ELR (cell line): ENCODE measurements around the gene RAB19.
"Not testable (repeated sequence)": the region's sequence is repeated elsewhere in the genome, so short reads cannot be mapped to it uniquely, and the experiment has no call there.

Experiments used
- DNase-seq: peaks from one replicate; pipeline ENCODE4 v3.0.0-alpha.2; 2015; ENCODE audit warnings: low read depth

Gene RAB19

DNA sequence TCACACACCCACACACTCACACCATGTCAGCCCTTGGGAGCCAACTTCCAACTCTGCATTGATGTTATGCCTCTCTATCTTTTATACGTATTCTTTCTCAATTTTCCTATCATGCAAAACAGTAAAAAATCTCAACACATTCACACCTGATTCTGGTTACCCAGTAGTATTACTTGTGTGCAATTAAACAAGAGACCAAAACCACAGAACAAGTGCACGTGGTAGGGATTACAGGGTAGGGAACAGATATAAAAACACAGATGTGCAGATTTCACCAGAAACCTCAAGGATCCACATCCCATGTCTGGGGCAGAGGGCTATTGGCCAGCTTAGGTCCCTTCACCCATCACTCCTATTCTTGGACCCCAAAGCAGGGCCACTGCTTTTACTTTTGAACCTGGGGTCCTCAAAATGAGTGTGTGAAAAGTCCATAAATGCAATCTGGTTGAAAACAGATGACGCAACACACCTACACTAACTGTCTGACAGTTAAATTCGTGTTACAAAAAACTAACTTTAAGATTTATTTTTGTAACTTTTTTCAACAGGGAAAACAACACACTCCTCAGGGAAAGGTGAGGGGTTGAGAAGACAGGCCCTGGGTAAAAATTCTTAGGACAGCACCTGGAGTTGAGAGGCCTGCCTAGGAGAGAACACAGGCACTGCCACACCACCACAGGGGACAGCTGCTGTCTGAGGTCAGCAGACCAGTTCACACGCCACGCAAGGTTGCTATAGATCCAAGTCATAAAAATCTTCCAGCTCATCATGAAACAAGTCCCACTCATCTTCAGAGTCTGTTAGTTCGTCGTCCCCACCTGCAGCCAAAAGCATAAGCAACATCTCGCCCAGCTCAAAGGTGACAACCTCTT lies 50.2 kb downstream of the RAB19 start:
- not testable (repeated sequence) for DNase-seq

GRCh38 chr7:140454657-140455015 lies 50.8 kb downstream of the RAB19 start:
- no peak for DNase-seq

DNA sequence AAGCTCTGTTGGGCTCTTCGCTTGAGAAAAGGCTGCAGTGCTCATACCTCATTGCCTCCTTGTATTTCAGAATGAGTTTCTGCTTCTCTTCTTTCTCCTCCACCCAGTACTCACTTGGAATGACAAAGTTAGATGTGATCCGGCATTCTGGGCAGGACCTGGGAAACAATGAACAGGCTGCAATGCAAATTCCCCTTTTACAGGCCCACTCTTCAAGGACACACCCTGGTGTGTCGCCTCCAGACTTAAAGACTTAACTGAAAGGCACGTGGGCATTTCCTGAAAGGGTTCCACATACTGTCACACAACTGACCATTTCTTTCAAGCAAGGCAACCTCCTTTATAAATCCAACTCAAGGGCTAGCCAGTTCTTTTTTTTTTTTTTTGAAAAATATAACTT lies 51.9 kb downstream of the RAB19 start:
- no peak for DNase-seq

- DNase-seq = no peak
Measured at GRCh38 chr7:140456551-140457051, 52.7 kb downstream of the RAB19 start.

GRCh38 chr7:140458201-140458600 lies 54.3 kb downstream of the RAB19 start:
- DNase-seq = no peak

DNA sequence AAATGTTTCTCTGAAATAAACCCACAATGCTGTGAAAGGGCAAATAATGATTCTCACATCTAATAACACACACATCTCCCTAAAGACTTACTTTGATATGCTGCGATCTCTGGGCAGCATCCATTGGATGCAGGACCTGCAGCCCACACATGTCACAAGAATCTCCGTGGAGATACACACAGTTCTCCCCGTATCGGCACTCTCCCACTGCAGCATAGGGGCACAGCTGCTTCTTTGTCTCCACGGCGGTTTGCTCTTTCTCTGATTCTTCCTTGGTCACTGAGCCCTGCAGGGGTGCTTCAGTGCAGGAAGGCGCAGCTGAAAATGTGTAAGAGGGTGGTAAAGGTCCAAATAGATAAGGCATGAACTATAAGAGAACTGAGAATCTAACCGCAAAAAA lies 55.1 kb downstream of the RAB19 start:
- no peak for DNase-seq

GRCh38 chr7:140463111-140463510 lies 59.3 kb downstream of the RAB19 start:
- no peak for DNase-seq

GRCh38 chr7:140475747-140476333 lies 72.0 kb downstream of the RAB19 start:
- DNase-seq = peak; percentile 68

DNA sequence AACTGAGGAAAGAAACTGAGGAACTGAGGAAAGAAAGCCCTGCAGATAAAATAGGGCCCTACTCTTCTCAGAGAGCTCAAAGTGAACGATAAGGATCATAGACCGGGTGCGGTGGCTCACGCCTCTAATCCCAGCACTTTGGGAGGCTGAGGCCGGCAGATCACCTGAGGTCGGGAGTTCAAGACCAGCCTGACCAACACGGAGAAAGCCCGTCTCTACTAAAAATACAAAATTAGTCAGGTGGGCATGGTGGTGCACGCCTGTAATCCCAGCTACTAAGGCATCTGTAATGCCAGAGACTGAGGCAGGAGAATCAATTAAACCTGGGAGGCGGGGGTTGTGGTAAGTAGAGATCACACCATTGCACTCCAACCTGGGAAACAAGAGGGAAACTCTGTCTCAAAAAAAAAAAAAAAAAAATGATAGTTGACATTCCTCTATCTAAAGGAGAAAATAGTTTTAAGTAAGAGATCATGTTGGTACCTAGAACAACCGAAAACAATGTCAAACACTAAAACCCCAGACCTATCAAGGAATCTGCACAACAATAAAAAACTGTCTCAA lies 72.9 kb downstream of the RAB19 start:
- DNase-seq = no peak
